Stimulated activated CD8-positive, alpha-beta memory T cell treated with anti-CD3 and anti-CD28 coated beads, Interleukin-7, amount 100 ng/mL, for 24 hours (primary cell): ENCODE results near the gene SCARF2.
"Not testable (repeated sequence)": the region's sequence is repeated elsewhere in the genome, so short reads cannot be mapped to it uniquely, and the experiment has no call there.

Experiments
- DNase-seq: peaks from one replicate; pipeline ENCODE4 v3.0.0-alpha.2; 2020; ENCODE audit warnings: low read depth

Gene SCARF2

DNA sequence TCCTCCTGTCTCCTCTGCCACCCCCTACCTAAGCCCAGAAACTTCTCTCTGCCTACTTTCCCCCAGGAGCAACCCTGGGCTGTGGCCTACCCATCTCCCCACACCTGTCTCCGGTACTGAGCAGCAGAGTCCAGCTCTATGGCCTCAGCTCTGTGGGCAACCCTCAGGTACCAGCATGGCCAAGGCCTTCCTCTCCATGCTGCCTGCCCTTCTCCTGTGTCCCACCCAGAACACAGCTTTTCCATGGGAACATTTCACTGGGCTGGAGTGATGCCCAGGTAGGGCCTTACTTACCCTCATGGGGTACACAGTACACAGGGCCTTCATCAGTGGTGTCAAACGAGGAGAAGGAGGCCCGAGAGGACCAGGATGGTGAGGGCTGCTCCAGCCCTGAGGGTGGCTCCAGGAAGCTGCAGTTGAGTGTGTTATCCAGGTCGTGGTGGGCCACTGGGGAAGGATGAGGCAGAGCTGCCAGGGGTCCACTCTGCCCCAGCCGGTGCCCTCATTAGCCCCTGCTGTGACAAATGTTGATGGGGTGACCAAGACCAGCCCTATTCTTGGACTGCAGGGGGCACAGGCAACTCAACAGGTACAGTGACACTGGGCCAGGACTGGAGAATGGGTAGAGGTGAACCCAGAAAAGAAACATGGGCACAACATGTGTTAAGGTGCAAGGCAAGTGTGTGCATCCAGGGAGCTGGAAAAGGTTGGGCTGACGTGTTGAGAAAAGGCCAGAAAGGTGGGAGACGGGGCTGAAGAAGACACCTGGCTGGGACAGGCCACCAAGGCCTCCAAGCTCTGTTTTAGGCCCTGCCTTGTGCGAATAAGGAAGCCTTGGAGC, 10.3 kb downstream of the SCARF2 start:
- no peak for DNase-seq

DNA sequence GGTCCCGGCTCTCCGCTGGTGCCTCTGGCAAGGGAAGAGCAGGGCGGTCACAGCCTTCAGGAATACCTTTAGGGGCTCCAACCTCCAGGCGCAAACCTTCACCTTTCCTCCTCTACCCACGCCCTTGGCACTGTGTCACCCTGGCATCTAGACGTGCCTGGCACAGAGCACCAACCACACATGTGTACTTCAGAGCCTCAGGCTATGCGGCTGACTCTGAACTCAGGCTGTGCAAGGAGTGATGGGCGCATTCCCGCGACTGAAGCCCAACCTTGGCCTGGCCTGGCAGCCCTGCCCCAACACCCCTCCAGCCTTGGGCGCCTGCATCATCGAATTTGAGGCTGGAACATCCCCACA, 11.4 kb downstream of the SCARF2 start:
- DNase-seq: no peak

DNA sequence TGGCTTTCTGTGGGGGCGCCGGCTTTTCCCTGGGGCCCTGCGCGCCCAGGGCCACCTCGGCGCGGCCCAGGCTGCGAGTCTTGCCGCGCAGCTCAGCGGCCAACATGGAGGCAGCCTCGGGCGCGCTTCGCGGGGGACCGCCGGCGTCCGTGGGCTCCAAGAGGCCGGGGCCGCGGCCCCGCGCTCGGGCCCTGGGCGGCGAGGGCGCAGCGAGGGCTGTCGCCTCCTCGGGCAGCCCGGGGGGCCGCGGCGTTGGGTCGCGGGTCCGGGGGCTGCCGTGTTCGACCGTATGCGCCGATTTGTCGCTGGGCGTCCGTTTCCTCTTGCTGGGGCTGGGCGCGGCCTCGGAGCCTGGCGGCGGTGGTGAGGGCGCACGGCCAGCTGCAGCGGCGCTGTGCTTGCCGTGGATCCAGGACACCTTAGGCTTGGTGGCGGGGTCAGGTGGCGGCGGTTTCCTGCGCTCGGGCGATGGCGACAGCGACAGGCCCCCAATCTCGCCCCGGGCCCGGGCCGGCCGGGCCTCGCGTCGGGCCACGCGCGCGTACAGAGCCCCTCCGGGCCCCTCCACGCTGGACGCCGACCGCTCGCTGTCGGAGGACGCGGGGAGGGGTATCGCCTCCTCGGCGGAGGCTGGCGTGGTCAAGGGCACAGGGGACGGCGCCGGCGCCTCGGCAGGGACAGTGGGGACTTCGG, 11.9 kb downstream of the SCARF2 start:
- DNase-seq: no peak

DNA sequence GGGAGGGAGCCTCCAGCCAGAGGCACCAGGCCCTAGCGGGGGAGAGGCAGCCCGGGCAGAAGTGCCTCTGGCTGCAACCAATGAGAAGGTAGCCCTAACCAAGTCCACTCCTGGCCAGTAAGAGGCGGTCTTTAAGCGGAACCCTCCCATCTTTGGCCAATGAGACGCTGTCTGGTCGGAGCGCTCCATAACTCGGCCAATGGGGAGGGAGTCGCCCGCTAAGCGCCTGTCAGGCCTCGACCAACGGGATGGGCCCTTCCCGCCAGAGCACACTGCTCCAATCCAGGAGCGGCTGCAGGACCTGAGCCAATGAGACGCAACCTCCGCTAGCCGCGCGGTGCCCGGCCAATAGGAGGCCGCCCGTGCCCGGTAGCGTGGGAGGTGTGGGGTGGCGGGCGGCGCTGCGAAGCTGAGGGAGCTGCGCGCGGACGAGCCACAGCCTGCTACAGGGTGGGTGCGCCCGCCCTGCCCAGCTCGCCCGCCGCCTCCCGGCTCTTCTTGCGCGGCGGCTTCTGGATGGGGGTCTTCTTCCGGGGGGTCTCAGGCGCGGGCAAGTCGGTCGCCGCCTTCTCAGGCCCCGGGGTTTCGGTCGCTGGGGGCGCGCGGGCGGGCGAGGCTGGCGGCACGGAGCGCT, 12.6 kb downstream of the SCARF2 start:
- DNase-seq: no peak

DNA sequence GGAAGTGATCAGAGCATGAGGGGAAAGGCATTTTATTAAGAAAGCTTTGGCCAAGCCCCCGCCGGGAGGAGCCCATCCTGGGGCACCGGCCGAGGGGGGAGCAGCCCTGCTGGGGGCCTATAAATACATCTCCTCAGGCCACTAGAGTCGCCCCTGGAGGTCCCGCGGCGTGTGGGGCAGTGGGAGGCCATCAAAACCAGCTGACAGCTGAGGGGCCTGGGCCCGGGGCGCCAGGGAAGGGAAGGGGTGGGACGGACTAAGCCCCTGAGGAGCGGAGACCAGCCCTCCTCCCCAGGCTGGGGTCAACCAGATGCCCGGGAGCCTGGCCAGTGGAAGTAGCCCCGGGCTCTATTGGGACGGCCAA, 13.1 kb downstream of the SCARF2 start:
- DNase-seq: no peak

DNA sequence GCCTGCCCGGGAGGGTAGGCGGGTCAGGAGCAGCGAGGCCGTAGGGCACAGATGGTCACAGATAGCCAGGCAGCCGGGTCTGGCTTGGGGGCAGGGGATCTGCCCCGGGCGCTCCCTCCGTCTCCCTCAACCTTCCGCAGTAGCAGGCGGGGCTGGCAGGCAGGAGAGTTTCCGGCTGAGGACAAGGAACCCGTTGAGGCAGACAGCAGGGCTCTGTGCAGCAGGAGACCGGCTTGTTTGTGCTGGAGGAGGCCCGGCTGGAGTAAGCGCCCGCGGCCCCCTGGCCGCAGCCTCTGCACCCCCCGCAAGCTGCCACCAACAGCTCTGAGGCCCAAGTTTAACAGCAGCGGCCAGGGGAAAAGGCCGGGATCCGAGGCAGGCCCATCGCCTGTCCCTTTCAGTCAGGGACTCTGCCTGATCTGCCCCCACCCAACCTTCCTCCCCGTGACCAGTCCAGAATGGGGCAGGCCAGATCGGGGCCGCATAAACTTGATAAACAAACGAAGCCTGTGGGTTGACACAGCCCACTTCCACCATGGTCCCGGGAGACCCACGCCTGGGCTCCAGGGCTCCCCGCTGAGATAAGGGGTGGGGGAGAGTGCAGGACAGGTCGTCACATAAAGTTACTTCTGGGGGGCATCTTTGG, 13.6 kb downstream of the SCARF2 start:
- no peak for DNase-seq

DNA sequence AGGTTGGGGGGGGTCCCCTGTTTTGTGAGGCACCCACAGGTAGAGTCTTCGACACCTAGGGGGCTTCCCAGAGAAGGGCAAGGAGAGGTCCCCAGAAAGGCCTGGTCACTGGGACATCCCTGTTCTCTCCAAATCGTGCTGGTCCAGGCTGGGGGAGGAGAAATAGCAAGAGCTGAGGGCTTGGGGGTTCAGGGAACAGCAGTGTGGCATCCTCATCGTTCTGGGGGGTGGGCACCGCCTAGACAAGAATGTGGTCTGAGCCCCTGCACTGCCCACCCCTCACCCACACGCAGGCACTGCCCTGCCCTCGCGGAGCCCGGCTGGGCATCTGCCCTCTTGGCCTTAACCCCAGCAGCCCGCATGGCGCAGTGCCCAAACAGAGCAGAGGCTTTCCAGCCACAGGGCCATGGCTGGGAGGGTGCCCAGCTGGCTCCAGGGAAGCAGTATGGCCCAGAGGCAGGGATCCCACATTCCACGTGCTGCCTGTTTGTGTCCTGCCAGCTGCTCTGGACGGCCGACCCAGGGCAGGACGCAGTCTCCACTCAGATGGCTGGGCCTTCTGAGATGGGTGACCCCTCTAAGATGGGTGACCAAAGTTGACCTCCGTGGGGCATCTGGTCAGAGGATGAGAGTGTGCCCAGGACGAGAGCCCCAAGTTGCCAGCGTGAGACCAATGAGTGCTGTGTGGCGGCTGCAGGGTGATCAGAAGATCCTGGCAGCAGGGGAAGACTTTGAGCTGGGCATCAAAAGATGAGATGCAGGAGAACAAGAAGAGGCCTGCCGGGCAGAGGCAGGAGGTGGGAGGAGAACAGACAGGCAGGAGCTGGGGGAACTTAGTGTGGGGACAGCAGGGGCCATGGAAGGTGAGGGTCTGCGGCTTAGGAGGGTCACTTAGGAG, 14.4 kb downstream of the SCARF2 start:
- no peak for DNase-seq

DNA sequence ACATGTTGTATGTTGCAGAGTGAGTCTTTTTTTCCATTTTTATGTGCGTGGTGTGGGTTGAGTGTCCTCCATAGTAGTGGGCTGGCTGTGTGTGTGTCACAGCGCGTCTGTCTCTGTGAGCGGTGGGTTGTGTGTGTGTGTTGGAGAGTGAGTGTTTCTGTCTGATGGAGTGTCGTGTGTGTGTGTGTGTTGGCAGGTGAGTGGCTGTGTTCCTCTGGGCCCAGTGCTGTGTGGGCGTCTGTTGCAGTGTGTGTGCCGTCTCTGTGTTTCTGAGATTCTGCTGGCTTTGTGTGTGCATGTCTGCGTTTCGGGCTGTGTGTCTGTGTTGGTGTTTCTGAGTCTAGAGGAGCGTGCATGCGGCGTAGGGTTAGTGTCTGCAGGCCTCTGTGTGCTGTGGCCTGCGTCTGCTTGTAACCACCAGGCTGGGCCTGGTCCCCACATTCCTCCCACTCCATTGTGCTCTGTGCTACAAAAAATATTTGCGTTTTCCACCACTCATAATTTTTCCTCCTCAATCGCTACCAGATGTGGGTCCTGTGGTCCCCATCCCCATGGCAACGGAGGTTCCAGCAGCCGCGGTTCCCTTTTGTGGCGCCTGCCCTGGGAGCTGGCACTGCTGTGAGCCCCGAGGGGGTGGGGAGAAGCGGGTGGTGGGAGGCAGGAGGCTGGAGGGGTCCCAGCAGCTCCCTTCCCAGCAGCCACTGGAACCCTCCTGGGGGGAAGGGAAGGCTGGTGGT, 15.2 kb downstream of the SCARF2 start:
- DNase-seq: no peak

DNA sequence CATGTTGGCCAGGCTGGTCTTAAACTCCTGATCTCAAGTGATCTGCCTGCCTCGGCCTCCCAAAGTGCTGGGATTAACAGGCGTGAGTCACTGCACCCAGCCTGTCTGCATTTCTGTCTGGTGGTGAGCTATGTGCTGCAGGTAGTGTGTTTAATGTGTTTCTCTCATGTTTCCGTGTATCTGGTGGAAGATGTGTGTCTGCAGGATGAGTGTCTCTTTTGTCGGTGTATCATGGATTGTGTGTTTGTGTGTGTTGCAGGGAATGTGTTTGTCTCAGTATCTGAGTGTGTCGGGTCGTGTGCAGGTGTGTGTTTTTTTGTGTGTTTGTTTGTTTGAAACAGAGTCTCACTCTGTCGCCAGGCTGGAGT, 16.1 kb downstream of the SCARF2 start:
- DNase-seq: no peak

DNA sequence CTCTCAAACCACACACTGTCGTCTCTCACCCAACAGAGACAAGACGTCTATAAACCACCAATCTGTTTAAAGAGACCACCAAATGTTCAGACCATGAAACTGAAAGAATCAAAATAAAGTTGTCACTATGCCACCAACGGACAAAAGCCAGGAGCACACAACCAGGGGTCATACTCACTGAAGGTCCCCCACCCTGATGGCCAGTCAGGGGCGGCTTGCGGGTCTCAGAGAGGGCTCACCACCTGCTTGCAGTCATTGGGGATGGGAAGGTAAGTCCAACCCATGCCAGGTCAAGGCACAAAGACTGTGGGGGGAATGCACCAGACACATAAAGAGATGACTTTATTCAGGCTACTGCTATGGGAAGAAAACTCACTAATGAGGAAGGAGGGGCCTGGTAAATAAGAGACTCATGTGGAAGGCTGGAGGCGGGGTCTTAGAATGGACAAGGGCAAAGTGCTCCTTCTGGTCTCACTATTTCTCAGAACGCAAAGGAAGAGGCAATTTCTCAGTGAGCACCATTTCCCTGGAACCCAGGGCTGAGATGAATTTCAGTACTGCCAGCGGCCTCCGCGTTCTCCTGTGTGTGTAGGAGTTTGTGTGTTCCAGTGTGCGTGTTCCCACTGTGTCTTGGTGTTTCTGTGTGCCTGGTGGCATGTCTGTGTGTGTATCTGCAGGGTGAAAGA, 17.3 kb downstream of the SCARF2 start:
- no peak for DNase-seq

DNA sequence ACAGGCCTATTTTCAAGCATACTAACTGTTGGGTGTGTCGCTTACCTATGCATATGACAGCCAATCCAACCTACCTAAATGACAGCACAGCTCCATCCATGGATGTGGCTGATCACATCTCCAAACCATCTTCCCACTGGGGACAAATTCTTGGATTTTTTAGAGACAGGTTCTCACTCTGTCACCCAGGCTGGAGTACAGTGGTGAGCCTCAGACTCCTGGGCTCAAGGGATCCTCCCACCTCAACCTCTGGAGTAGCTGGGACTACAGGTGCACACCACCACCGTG, 18.0 kb downstream of the SCARF2 start:
- DNase-seq: no peak

DNA sequence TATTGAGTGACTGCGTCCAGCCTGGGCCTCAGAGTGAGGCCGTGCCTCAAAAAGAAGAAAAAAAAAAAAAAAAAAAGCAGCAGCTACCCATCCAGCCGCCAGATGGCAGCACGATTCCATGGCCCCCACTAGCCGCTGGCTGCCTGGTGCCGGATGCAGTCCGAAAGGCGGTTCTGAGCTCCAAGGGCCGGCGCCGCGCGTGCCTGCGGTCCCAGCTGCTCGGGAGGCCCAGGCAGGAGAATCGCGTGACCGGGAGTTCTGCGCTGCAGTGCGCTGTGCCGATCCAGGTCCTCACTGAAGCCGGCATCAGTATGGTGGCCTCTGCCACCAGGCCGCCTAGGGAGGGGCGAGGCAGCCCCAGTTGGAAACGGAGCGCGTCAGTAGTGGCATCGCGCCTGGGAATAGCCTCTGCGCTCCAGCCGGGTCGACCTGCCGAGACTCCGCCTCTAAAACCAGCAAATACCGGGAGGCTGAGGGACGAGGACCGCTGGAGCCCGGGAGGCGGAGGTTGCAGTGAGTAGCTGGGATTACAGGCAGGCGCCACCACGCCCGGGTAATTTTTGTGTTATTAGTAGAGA, 19.3 kb downstream of the SCARF2 start:
- DNase-seq: no peak

DNA sequence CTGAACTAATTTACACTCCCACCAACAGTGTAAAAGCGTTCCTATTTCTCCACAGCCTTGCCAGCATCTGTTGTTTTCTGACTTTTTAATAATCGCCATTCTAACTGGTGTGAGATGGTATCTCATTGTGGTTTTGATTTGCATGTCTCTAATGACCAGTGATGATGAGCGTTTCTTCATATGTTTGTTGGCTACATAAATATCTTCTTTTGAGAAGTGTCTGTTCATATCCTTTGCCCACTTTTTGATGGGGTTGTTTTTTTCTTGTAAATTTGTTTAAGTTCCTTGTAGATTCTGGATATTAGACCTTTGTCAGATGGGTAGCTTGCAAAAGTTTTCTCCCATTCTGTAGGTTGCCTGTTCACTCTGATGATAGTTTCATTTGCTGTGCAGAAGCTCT, 21.9 kb downstream of the SCARF2 start:
- DNase-seq: not testable (repeated sequence)

DNA sequence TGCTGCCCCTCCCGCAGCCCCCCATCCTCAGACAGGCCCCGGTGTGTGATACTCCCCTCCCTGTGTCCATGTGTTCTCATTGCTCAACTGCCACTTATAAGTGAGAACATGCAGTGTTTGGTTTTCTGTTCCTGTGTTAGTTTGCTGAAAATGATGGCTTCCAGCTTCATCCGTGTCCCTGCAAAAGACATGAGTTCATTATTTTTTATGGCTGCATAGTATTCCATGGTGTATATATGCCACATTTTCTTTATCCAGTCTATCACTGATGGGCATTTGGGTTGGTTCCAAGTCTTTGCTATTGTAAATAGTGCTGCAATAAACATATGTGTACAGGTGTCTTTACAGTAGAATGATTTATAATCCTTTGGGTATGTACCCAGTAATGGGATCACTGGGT, 22.4 kb downstream of the SCARF2 start:
- not testable (repeated sequence) for DNase-seq

DNA sequence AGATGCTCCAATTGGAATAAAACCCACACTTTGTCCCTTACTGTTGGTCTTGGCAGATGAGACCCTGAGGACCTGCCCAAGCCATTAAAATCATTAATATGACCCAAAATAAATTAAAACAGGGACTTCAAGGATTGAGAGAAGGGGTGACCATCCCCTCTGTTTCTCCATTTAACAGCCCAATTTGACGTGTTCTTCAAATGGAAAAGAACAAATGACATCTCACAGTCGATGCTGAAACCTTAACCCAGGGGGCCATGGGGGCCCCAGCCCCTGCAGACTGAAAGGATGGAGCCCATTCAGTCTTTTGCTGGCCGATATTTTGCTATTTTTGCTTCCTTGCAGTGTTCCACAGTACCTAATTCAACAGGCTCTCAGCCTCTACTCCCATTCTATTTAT, 23.2 kb downstream of the SCARF2 start:
- DNase-seq: no peak

DNA sequence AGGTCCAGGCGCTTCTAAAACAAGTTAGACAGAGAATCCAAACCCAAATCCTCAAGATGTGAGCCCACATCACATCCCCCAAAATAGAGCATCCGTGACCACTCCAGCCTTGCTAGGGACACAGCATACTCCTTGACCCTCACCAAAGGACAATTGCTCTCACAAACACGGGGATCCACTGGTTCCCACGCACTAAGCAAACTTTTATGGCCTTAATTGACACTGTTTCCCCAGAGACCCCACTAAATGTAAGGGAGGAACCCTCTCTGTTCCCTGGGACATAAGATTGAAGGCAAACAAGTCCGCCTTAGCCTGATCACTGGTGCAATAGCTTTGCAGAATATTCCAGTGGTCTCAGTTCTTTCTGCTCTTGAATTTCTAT, 23.6 kb downstream of the SCARF2 start:
- no peak for DNase-seq

DNA sequence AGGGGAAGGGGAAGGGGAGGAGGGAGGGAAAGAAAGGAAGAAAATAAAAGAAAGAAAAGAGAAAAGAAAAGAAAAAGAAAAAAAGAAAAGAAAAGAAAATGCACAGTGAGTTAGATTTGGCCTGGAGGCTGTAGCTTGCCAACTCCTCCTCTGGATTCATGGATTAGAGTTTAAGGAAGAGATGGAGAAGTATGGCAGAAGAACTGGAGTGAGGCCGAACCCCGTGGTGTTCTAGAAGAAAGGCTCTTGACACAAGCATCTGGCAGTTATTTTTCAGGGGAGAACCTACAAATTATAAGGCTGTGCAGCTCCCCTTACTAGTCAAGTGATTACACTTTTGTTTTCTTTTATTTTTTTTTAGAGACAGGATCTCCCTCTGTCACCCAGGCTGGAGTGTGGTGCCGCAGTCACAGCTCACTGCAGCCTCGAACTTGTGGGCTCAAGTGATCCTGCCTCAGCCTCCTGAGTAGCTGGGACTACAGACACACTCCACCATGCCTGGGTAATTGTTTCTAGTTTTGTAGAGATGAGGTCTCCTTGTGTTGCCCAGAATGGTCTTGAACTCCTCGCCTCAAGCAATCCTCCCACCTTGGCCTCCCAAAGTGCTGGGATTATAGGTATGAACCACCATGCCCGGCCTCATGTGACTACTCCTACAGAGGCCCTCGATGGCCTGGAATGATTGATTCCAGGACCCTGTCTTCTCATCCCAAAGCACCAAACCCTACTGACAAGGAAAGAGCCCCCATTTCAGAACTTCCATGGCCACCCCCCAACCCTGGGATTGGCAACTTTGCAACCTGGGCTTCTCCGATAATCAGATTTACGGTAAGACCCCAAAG, 24.2 kb downstream of the SCARF2 start:
- DNase-seq: no peak

DNA sequence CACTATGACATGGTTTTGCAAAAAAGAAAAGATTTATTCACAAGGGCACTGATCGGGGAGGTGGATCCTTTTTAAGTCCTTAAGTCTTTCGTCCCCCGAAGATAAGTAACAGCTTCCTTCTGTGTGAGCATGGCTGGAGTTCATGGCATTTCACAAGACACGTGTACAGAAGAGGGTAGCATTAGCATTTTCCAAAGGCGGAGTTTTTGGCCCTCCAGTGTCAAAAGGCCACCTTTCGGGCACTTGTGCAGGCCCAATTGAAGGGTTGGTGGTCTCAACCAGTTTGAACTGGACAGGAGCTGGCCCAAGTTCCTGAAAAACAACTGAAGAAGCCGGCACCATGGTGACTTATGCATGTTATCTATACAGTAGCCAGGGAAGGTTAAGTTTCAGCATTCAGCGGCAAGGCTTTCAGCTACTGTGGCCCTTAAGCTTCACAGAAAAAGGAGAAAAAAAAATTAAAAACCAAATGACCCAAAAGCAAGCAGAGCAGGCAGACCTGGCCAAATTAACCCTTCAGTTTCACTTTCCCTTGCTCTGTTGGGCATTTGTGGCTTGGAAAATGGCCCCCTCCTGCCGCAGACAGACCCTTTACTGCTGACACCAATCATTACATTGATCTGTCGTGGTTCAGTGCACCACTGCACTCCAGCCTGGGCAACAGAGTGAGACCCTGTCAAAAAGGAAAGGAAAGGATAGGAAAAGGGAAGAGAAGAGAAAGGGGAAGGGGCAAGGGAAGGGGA, 25.0 kb downstream of the SCARF2 start:
- no peak for DNase-seq

DNA sequence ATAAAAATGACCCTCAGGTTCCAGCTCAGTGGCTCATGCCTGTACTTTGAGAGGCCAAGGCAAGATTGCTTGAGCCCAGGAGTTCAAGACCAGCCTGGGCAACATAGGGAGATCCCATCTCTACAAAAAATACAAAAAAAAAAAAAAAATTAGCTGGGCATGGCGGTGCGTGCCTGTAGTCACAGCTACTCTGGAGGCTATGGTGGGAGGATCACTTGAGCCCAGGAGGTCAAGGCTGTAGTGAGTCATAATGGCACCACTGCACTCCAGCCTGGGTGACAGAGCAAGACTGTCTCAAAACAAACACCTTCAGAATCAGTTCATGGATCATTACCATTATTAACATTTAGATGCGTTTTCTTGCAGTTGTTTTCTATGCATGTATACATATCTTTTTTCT, 28.2 kb downstream of the SCARF2 start:
- DNase-seq: not testable (repeated sequence)
